RPMI8226 (cell line): Measurements from ENCODE around the gene QSOX2.
A peak's percentile ranks its signal among the peaks of the same experiment; 100 is the strongest.

Source experiments
- DNase-seq: peaks from one replicate; pipeline ENCODE4 v3.0.0-alpha.2; 2015

Gene QSOX2

GRCh38 chr9:136186386-136186785, 59.2 kb downstream of the QSOX2 start:
- no peak for DNase-seq

GRCh38 chr9:136185596-136186366, 59.8 kb downstream of the QSOX2 start:
- no peak for DNase-seq

DNA sequence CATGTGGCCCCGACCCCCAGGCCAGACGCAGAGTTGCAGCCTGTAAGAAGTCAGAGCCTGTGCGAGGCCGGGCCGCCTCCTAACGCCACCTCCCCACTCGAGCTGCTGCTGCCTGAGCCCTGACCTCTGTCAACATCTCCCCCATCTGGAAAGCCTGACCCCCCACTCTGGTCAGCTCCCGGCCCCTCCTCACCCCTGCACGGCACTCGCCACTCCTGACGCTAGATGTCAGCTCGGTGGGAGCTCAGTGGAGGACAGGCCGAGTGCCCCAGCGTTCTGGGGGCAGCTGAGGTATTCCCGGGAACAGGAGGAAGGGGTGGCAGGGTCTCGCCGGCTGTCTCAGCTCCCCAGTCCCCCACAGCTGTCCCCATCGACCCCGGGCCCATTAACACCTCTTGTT, 60.5 kb downstream of the QSOX2 start:
- no peak for DNase-seq

GRCh38 chr9:136182850-136183422, 62.7 kb downstream of the QSOX2 start:
- DNase-seq = no peak

- no peak for DNase-seq
These were observed 63.2 kb downstream of the QSOX2 start for GRCh38 chr9:136182420-136182787.

DNA sequence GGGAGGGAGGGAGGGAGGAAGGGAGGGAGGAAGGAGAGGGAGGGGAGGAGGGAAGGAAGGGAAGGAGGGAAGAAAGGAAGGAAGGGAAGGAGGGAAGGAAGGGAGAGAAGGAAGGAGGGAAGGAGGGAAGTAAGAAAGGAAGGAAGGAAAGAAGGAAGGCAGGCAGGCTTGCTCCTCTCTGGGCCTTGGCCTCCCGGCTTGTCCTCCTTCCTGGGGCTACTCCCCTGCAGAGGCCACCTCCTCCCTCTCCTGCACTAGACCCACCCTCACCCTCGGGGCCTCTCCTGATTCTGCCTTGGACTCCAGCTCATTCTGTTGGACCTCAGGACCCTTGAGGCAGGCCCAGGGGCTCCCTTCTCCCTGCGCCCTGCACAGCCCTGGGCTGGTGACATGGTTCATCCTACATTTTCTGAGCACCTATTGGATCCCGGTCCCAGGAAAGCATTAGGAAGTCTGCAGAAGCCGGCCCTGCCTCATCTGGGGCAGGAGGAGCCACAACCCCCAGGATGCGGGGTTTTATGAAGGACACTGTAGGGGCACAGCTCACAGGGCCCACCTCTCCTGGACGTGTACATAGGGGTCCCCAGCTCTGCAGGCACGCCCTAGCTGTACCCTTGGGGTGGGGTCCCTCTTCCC, 63.7 kb downstream of the QSOX2 start:
- DNase-seq = no peak

DNA sequence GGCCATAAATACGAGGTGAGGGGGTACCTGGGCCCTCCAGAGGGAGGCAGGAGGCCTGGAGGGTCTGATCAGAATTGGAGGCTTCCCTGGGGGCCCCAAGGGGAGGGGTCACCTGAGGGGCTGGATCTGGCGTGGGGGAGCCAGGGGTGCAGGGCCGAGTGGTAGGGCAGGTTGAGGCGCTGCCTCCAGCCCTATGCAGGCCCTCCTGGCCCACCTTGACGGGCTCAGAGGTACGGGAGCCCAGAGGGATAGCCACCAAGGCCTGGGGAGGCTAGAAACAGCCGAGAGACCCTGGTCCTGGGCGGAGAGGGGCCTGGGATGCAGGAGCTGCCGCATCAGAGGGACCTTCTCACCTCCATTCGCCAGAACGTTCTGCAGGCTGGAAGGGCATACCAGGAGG, 65.0 kb downstream of the QSOX2 start:
- no peak for DNase-seq

GRCh38 chr9:136179761-136180160, 65.9 kb downstream of the QSOX2 start:
- no peak for DNase-seq

DNA sequence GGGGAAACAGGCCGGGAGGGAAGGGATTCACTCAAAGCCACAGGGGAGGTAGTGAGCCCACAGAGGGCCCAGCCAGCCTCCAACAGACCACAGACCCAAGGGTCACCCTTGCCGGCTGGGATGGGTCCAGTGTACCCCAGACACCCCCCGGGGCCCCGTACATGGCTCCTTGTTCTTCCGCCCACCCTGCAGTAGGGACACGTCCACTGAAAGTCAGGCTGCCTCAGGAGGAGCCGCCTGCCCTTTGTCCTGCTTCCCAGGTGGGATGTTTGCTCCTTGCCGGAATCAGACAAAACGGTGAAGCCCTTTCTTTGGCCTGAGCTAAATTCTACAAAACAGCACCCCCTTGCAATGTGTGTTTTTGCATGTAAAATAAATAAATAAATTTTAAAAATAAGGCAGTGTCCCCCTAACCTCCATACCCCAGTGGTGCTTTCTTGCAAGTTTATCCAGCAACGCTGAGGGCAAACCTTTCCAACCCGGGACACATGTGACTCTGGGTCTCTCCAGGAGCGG, 66.5 kb downstream of the QSOX2 start:
- DNase-seq = no peak

GRCh38 chr9:136178773-136179075, 66.9 kb downstream of the QSOX2 start:
- DNase-seq = no peak

DNA sequence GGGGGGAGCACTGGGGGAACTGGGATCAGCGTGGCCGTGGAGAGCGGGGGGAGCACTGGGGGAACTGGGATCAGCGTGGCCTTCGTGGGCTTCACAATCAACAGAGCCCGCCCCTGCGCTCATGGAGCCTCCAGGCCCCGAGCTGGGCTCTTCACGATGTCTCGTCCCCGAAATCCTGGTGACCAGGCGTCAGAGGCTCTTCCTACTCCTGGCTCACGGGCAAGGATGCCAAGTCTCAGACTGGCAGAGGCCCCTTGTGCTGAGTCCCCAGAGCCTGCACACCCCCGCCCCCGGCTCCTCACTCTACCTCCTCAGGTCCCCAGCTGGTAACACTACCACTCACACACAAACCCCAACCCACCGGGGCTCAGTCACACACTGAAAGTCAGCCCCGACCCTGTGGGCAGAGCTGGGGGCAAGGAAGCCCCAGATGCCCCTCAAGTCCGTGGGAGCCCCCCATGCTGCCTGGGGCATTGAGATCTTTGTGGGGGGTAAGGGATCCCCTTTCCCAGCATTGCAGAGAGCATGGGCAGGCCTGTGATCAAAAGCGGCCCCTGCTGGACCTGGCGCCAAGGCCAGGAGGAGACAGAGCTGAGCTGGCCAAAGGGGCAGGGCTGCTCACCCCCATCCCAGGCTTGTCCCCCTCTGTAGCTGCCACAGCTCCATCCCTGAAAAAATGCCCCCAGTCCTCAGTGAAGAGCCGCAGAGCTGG, 67.4 kb downstream of the QSOX2 start:
- DNase-seq = no peak

DNA sequence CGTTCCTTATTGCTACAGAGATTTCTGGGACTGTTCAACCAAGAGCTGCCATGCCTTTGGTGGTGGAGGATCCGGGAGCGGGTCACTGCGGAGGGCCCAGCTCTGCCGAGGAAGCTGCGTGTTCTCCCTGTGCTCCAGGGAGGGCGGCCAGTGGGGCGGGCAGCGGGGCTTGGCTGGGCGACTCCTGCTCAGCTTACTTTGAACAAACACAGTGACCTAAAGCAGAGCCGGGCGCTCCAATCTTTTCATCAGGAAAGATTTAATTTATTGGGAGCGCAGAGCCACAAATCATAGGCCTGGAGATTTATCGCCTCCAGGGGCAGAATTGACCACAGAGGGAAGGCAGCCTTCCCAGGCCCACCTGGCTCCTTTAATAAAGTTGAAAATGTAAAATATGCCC, 68.4 kb downstream of the QSOX2 start:
- DNase-seq = no peak

DNA sequence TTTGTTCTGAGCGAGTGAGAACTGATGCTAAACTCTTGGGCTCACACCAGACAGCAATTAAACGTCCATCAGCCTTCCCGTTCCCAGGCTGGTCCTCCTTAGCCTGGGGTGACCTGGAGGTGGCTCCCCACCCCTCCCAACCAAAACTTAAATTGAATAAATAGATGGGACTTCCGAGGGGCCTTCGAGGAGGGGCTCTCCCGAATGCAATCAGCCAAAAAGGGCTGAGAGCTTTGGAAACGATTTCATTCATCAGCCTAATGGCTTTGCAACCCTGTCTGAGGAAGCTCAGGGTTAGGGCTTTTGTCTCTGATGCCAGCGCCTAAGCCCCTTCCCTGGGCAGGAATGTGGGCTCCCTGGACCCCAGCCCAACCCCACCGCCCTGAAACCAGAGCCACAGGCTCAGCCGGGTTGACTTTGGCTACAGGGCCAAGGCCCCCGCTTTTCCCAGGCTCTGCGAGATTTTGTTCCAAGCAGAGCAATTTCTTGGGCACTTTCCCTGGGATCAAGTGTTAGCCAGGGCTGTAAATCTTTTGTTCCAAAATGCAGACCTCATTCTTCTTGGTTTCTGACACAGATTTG, 69.9 kb downstream of the QSOX2 start:
- DNase-seq = no peak

GRCh38 chr9:136174779-136175615, 70.6 kb downstream of the QSOX2 start:
- DNase-seq = no peak

GRCh38 chr9:136173648-136174290, 71.8 kb downstream of the QSOX2 start:
- DNase-seq = no peak

DNA sequence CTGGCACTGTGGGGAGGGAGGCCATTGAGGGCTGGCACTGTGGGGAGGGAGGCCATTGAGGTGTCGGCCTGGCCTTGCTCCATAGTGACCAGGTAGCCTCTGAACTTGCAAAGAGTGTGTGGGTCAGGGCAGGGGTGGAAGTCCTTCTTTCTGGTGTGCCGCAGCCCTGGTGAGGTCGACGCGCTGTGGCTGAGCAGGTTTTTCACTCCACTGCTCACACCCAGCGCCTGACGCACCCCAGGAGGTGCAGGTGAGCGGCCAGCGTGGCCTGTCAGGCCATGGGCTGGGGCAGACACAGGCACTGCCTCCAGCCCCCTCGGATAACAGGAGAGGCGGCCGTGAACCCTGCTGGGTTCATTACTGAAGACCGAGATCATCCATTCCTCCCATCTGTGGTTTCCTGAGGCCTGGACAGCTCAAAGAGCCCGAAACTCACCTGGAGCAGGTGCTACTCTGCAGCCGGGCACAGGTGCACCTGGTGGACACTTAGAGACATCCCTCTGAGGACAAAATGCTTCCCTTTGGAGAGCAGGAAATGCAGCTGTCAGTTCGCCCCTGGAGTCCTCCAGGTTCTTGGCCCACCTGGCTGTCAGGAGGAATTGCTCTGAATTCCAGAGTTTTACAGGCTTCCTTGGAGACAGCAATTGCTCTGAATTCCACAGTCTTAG, 73.1 kb downstream of the QSOX2 start:
- peak; percentile 69 for DNase-seq

- no peak for DNase-seq
These were observed 73.7 kb downstream of the QSOX2 start for GRCh38 chr9:136171801-136172411.

- DNase-seq = no peak
These were observed 74.4 kb downstream of the QSOX2 start for GRCh38 chr9:136171009-136171800.

- peak; percentile 60 for DNase-seq
These were observed 75.4 kb downstream of the QSOX2 start for GRCh38 chr9:136170006-136170901.
